H7 (cell line): Measurements from ENCODE around the gene AGAP2. TPM values are rescaled to one million over a fixed set of nuclear protein-coding genes. Genes with fewer than 3 reads are reported as not detected.
A peak's percentile ranks its signal among the peaks of the same experiment; 100 is the strongest.

ENCODE experiments used
- DNase-seq: peaks from one replicate; pipeline ENCODE4 v3.0.0; 2012
- H3K27me3 ChIP-seq: 2 replicates; pipeline ENCODE4 v1.6.0; 2011; ENCODE audit warnings: mild to moderate bottlenecking, low read length; ENCODE audit not compliant: control insufficient read depth, insufficient read depth
- H3K36me3 ChIP-seq: replicated peaks from 2 replicates; pipeline ENCODE4 v1.5.1; 2011; ENCODE audit warnings: low read length; ENCODE audit not compliant: control insufficient read depth, insufficient read depth
- H3K4me3 ChIP-seq: 2 replicates; pipeline ENCODE4 v1.5.1; 2011; ENCODE audit warnings: low read depth, mild to moderate bottlenecking, control low read depth, low read length, moderate library complexity; ENCODE audit not compliant: insufficient read depth
- total RNA-seq: library from RNA; depleted of rRNA; stranded (reverse); fragments of >200 nt; shearing (Covaris generic); gene quantifications from 2 replicates; pipeline ENCODE4 v1.2.3, GENCODE V29; 2014

The AGAP2 gene
- total RNA-seq, 1 experiment from 2014 or later: 0.35 TPM

DNA sequence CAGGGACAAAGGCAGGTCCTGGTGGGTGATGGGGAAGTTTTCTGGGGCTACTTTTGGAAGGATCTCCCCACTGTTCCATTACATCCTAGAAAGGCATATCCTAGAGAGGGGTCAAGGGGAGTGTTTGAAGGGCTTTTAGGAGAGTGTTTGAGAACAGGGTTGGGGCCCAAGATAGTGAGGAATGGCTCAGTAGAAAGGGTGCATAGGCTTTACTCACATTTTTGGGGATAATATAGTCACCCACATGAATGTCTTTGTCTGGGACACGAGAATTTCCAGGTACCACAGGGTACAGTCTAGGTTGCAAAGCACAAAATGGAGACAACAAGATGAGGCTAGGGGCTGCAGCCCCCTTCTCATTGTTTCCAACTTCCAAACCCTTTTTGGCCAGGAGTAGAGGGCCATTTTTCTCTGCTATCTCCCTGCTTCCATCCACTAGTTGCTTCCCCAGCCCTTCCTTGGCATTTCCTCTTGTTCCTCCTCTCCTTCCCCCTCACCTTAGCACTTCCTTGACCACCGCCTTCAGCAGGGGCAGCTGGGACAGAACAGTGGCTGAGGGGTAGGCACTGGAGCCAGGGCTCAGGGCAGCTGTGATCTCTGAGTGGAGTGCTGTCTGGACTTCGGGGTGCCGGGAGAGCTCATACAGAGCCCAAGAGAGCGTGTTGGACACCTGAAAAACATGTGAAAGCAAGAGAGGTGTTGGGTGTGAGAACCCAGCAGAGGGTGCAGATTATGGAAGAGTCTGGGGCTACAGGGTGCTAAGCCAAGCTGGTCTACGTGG, 25.5 kb upstream of the AGAP2 start:
- Histone ChIP-seq H3K36me3 (peaks cover 4% of the 10 kb centered on the region), H3K27me3 (peaks cover 68% of the 10 kb centered on the region), H3K4me3 (no peak overlapping the region; the same call in 1 of the 2 replicates)
- DNase-seq: no peak

GRCh38 chr12:57762463-57762862, 23.9 kb upstream of the AGAP2 start:
- H3K27me3 ChIP-seq: peaks cover 84% of the 10 kb centered on the region
- DNase-seq: no peak

GRCh38 chr12:57761391-57761998, 23.0 kb upstream of the AGAP2 start:
- DNase-seq: no peak
- no peak overlapping the region for H3K4me3 ChIP-seq
- peaks cover 82% of the 10 kb centered on the region for H3K27me3 ChIP-seq
- H3K36me3 ChIP-seq: no peaks in the 10 kb centered on the region

More at GRCh38 chr12:57762463-57762862, 23.9 kb upstream of the AGAP2 start:
- H3K36me3 ChIP-seq: no peaks in the 10 kb centered on the region
- H3K4me3 ChIP-seq: no peak overlapping the region

GRCh38 chr12:57760347-57760982, 21.9 kb upstream of the AGAP2 start:
- Histone ChIP-seq H3K27me3 (peaks cover 82% of the 10 kb centered on the region), H3K36me3 (no peaks in the 10 kb centered on the region), H3K4me3 (no peak overlapping the region)
- peak; percentile 85 for DNase-seq

DNA sequence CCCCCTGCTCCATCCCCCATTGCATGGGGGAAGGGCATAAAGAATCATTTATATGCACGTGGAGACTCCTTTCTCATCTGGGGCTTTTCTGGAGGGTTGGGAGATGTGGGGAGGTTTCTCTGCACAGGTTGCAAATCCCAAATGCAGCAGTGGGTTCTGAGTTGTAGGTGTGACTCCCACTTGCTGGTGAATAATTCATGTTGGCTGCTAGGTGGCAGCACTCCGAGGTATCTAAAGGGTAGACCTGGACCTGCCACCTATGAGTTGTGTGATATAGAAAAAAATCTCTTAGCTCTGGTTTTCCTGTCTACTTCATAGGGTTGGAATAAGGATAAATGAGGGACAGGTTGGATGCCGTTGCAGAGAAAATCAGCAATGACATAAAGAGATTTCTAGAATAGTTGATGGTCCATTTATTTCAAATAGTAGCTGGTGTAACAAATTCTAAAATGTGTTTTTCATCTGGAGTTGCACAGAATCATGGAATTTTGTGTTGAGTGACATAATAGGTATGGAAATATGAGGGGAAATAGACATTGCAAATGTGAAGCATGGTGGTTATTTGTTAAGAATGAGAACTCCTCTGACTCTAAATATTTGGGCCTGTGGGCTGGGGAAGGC, 20.9 kb upstream of the AGAP2 start:
- H3K4me3 ChIP-seq: no peak overlapping the region
- H3K36me3 ChIP-seq: no peaks in the 10 kb centered on the region
- peaks cover 78% of the 10 kb centered on the region for H3K27me3 ChIP-seq
- DNase-seq: peak; percentile 76

- Histone ChIP-seq H3K36me3 (no peaks in the 10 kb centered on the region), H3K27me3 (peaks cover 78% of the 10 kb centered on the region), H3K4me3 (no peak overlapping the region)
- DNase-seq: no peak
Observed at GRCh38 chr12:57758552-57759359, 20.2 kb upstream of the AGAP2 start.

DNA sequence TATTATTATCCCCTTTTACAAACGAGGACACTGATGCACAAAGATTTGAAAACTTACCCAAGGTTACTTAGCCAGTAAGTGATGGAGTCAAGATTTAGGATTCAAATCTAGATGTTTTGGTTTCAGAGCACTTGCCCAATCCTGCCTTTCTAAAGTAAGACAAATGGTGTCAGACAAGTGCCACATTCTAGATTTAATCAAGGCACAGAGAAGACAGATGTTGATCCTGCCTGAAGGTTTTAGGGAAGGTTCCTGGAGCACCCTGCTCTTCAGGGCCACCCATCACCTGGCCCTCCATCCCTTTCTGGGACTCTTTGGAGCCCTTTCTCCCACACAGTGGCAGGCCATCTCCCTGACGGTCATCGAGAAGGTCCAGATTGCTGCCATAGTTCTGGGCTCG, 19.2 kb upstream of the AGAP2 start:
- no peaks in the 10 kb centered on the region for H3K36me3 ChIP-seq
- peaks cover 73% of the 10 kb centered on the region for H3K27me3 ChIP-seq
- no peak overlapping the region for H3K4me3 ChIP-seq
- DNase-seq: no peak

- peak; percentile 97 for DNase-seq
- H3K4me3 ChIP-seq: no peak overlapping the region
- H3K36me3 ChIP-seq: no peaks in the 10 kb centered on the region
- peaks cover 64% of the 10 kb centered on the region for H3K27me3 ChIP-seq
Observed at GRCh38 chr12:57756406-57757341, 18.1 kb upstream of the AGAP2 start.

GRCh38 chr12:57755454-57756372, 17.2 kb upstream of the AGAP2 start:
- peak; percentile 78 for DNase-seq
- peaks cover 1% of the 10 kb centered on the region for H3K36me3 ChIP-seq
- peak overlapping the region; percentile 49 for H3K4me3 ChIP-seq
- H3K27me3 ChIP-seq: peaks cover 55% of the 10 kb centered on the region

DNA sequence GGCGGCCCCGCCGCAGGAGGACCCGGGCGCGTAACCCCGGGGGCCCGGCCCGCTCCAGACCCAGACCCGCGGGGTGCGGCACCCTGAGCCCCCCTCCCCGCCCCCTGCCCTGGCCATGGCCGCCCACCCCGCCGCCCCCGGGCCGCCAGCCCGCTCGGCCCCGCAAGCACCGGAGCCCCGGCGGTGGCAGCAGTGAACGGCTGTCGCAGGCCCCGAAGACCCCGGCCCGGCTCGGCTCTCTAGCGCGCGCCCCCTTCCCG, 16.6 kb upstream of the AGAP2 start:
- Histone ChIP-seq H3K4me3 (peak overlapping the region; percentile 49), H3K27me3 (peaks cover 53% of the 10 kb centered on the region), H3K36me3 (peaks cover 6% of the 10 kb centered on the region)
- DNase-seq: no peak

DNA sequence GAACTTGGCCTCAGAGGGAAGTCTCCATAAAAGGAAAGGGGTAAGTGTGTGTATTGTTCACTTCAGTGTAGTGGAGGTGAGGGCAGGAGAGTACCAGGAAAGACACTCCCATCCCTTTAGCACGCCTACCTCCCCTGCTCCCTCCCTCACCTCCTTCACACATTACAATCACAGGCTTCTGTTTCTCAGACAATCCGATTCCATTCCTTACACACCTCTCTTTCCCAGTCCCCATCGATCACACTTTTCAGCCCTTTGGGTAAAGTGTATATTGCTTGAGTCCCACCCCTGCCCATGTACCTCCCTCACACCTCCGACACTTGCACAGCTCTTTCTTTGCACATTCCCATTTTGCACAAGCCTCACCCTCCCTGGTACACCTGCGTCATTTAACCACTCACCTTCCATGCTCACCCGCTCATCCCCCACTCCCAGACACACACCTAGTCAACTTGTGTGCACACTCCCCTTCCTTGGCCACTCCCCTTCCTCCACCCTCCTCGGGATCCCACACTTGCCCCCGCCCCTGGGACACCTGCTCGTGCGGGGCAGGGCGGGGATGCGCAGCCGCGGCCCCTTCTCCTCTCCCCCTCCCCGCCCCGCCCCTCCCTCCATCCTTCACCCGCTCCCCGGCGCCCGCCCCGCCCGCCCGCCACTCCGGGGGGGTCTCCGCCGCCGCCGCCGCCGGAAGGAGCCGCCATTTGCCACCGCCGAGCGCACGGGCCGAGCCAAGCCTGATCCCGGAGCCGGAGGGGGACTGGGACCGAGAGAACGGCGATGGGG, 16.1 kb upstream of the AGAP2 start, which contains the start of gene MARCHF9:
MARCHF9 (plus strand) TSS at position 693 of the 783 bp plus-strand sequence. CDS start 426 bp downstream, outside the sequence.
- peak; percentile 94 for DNase-seq
- Histone ChIP-seq H3K36me3 (peaks cover 7% of the 10 kb centered on the region), H3K4me3 (peak within 1 kb of the TSS; percentile 49), H3K27me3 (peaks cover 53% of the 10 kb centered on the region)

GRCh38 chr12:57753756-57754337, 15.3 kb upstream of the AGAP2 start:
- DNase-seq: no peak
- Histone ChIP-seq H3K36me3 (peaks cover 12% of the 10 kb centered on the region), H3K27me3 (peaks cover 49% of the 10 kb centered on the region), H3K4me3 (no peak overlapping the region; the same call in 1 of the 2 replicates)
